ENCODE data around the gene CDKN2D.

Gene CDKN2D

GRCh38 chr19:10568826-10569651 lies at the start of gene CDKN2D:
Gene CDKN2D (minus strand): TSS chr19:10568979. CDS start chr19:10568653, 326 bp downstream.
- peak; percentile 99 to 100 for DNase-seq (ENCODE audit: low read depth in 2 of 2)

- no peak for DNase-seq (ENCODE audit: low read depth in 2 of 2)
Measured at GRCh38 chr19:10617409-10618121, 48.8 kb upstream of the CDKN2D start.

DNA sequence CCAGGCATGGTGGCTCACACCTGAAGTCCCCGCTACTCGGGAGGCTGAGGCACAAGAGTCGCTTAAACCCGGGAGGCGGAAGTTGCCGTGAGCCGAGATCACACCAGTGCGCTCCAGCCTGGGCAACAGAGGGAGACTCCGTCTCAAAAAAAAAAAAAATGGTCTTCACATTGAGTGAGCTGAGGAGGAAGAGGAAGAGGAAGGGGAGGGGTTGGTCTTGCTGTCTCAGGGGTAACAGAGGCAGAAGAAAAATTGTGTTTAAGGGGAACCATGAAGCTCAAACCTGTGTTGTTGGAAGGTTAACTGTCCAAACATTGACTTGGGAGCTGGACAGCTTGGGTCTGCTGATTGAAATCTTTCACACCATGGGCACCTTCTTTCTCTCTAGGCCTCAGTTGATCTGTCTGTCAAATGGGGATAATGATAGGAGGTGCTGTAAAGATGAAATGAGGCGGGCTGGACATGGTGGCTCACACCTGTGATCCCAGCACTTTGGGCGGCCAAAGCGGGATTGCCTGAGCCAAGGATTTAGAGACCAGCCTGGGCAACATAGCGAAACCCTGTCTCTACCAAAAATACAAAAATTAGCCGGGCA lies 46.7 kb upstream of the CDKN2D start:
- DNase-seq (ENCODE audit: low read depth in 2 of 2): no peak

- no peak for DNase-seq (ENCODE audit: low read depth in 2 of 2)
Measured at GRCh38 chr19:10612499-10613119, 43.8 kb upstream of the CDKN2D start.

DNA sequence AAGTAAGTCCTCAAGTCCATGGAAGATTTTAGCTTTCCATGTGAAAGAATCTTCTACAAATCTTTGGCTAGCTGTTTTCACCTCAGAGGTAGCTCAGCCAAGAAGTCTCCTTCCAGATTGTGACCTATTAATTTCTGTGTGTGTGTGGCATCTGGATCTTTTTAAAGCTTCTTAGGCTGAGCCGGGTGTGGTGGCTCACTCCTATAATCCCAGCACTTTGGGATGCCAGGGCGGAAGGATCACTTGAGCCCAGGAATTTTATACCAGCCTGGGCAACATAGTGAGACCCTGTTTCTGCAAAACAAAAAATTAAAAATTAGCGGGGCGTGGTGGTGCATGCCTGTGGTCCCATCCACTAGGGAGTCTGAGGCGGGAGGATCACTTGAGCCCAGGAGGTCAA lies 43.1 kb upstream of the CDKN2D start:
- no peak for DNase-seq (ENCODE audit: low read depth in 2 of 2)

DNA sequence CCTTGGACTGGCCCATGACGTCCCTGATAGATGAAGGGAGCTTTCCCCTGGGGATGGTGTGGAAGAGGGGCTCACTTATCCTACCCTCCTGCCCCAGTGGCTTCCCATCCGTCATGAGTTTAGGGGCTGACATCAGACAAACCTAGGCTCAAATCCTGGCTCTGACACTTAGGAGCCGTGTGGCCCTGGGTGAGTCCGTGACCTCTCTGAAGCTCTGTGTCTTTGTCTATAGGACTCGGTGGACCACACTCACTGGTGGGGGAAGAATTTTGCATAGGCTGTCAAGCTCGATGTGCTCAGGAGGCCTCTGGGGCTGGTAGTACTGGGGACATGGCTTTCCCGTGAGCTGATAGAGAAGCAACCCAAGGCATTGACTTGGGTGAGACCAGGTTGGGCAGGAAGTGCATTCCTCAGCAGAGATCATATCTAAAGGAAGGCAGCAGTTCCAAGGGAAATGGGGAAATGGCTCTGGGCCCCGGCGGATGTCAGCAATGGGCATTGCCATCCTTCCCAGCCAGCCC lies 35.7 kb upstream of the CDKN2D start:
- DNase-seq (ENCODE audit: low read depth in 2 of 2): no peak

GRCh38 chr19:10603873-10604459 lies 35.2 kb upstream of the CDKN2D start:
- no peak for DNase-seq (ENCODE audit: low read depth in 2 of 2)

GRCh38 chr19:10603084-10603872 lies 34.5 kb upstream of the CDKN2D start:
- DNase-seq (ENCODE audit: low read depth in 2 of 2): peak; percentile 48 to 49

DNA sequence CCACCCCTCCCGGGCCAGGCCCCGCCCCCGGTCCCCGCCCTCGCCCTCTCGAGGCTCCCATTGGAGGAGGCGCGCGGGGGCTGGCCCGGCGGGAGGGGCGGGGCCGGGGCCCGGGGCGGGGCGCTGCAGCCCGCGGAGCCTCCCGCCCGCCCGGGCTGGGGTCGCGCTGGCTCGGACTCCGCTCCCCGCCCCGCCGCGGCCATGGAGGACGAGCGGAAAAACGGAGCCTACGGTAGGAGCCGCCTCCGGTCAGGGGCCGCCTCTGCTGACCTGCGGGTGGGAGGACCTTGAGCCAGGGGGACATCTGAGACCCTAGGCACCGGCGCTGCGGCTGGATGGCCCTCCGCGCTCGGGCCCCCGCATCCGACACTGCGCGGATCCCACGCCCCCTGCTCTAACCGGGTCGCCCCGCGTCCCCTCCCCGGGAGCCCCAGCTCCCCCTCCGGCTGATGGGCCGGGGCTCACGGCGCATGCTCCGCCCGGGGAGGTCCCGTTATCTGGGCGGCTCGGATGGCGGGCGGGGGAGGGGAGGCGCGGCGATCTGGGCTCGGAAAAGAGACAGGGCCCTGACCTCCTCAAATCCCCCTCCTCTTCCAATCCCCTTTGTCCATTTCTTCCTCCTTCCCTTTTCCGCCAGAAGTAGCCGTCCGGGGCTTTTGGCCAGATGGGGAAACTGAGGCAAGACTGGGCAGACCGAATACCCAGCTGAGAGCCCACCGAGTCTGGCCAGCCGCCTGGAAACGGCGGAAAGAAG lies 33.7 kb upstream of the CDKN2D start:
- DNase-seq (ENCODE audit: low read depth in 2 of 2): peak; percentile 85 to 87

- DNase-seq (ENCODE audit: low read depth in 2 of 2): no peak
Measured at GRCh38 chr19:10601999-10602329, 33.2 kb upstream of the CDKN2D start.

GRCh38 chr19:10600149-10600548 lies 31.4 kb upstream of the CDKN2D start:
- no peak for DNase-seq (ENCODE audit: low read depth in 2 of 2)

DNA sequence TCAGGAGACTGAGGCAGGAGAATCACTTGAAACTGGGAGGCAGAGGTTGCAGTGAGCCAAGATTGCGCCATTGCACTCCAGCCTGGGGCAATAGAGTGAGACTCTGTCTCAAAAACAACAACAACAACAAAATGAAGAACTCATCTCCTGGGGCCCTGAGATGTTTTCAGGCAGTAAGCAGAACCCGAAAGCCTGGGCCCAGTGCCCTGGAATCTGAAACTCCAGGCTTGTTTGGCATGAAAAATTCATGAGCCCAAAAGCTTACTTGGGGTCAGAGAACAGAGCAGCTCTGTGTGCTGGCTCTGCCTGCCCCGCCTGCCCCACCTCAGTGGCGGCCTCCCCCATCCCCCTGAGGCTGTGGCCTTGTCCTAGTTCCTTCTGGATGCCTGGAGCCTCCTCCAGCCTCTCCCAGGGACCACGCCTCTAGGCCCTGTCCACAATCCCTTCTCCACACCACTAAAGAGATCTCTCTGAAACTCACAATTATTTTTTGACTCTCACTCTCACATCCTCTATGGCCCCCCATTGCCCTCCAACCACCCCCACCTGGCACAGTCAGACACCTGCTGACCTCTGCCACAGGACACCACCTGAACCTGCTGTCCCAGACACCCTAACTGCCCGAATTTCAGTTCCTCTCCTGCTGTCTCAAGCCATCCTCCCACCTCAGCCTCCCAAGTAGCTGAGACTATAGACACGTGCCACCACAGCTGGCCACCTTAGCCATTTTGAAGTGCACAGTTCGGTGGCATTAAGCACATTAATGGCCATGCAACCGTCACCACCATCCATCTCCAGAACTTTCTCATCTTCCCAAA lies 25.2 kb upstream of the CDKN2D start:
- no peak for DNase-seq (ENCODE audit: low read depth in 2 of 2)

DNA sequence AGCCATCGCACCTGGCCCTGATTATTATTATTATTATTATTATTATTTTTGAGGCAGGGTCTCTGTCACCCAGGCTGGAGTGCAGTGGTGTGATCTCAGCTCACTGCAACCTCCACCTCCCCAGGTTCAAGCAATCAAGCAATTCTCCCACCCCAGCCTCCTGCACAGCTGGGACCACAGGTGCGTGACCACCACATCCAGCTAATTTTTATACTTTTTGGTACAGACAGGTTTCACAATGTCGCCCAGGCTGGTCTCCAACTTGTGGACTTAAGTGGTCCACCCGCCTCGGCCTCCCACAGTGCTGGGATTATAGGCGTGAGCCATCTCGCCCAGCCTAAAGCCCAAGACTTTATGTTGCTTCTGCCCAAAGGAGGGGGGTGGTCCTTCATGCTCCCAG lies 24.4 kb upstream of the CDKN2D start:
- DNase-seq (ENCODE audit: low read depth in 2 of 2): no peak

DNA sequence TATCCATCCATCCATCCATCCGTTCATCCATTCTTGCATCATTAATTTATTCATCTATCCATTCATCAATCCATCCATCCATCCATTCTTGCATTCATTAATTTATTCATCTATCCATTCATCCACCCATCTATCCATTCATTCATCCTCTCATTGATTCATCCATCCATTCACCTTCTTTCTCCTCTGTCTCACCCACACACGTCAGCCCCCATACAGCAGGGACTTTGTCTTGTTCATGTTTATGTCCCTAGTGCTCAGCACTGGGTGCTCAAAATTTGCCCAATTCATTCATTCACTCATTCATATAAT lies 19.0 kb upstream of the CDKN2D start:
- DNase-seq (ENCODE audit: low read depth in 2 of 2): no peak

DNA sequence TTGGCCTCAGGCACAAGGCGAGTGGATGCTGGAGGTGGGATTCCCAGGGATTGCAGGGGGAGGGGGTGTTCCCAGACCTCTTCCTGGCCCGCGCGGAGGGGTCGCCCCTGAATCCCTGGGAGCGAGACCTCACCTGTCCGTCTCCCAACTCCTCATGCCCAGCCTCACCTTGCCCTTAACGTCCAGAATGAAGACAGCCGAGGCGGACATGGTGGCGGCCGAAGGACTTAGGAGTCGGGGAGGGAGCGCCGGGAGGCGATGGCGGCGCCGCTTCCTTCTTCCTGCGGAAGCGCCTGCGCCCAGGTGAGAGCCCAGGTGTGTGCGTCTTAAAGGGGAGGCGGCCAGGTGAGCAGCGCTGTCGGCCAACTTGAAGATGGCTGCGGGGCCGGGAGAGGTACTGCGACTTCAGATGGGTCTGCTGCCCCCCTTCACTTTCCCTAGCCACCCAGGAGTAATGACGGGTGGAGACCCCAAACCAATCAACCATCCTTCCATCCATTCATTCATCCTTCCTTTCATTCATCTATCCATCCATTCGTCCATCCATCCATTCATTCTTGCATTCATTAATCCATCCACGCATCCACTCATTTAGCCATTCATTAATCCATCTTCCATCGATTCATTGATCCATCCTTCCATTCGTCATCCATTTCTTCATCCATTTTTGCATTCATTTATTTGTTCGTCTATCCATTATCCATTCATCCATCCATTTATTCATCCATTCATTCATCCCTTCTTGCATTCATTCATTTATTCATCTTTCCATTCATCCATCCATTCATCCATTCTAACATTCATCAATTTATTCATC lies 18.5 kb upstream of the CDKN2D start, which contains the start of gene AP1M2:
AP1M2 (minus strand) TSS at position 291 of the 817 bp plus-strand sequence; CDS start at position 210, 81 bp downstream.
- no peak for DNase-seq (ENCODE audit: low read depth in 2 of 2)

GRCh38 chr19:10586396-10586795 lies 17.6 kb upstream of the CDKN2D start:
- no peak for DNase-seq (ENCODE audit: low read depth in 2 of 2)

GRCh38 chr19:10583036-10583776 lies 14.4 kb upstream of the CDKN2D start:
- DNase-seq (ENCODE audit: low read depth in 2 of 2): no peak

GRCh38 chr19:10582091-10582490 lies 13.3 kb upstream of the CDKN2D start:
- DNase-seq (ENCODE audit: low read depth in 2 of 2): no peak
